Endodermal cell (in vitro differentiated cells): Measurements from ENCODE around the gene DNMBP. TPM values are rescaled to one million over a fixed set of nuclear protein-coding genes. Genes with fewer than 3 reads are reported as not detected.

Experiments used
- DNase-seq: peaks from one replicate; pipeline ENCODE4 v3.0.0-alpha.2; 2017
- H3K27ac ChIP-seq: 2 replicates; pipeline ENCODE4 v1.5.1; 2013; ENCODE audit warnings: mild to moderate bottlenecking, low read depth, low read length, moderate library complexity
- H3K27me3 ChIP-seq: 2 replicates; pipeline ENCODE4 v1.6.1; 2013; ENCODE audit warnings: mild to moderate bottlenecking, low read length, moderate library complexity; ENCODE audit not compliant: insufficient read depth, control insufficient read depth, poor library complexity, severe bottlenecking
- H3K36me3 ChIP-seq: 2 replicates; pipeline ENCODE4 v1.7.0; 2013; ENCODE audit warnings: mild to moderate bottlenecking, low read length, moderate library complexity; ENCODE audit not compliant: control insufficient read depth, insufficient read depth
- H3K4me1 ChIP-seq: one replicate; pipeline ENCODE4 v1.7.0; 2013; ENCODE audit warnings: low read length; ENCODE audit not compliant: control insufficient read depth, insufficient read depth
- H3K4me3 ChIP-seq: 2 replicates; pipeline ENCODE4 v1.5.1; 2013; ENCODE audit warnings: mild to moderate bottlenecking, low read length, moderate library complexity
- H3K9ac ChIP-seq: 2 replicates; pipeline ENCODE4 v1.6.1; 2013; ENCODE audit warnings: mild to moderate bottlenecking, low read length, moderate library complexity; ENCODE audit not compliant: poor library complexity, severe bottlenecking; ENCODE audit errors: extremely low read depth
- H3K9me3 ChIP-seq: 2 replicates; pipeline ENCODE4 v1.6.1; 2013; ENCODE audit warnings: mild to moderate bottlenecking, low read length, moderate library complexity; ENCODE audit not compliant: control insufficient read depth
- H3K27ac Mint-ChIP-seq: 2 replicates; pipeline ENCODE4 v1.8.0; 2020; ENCODE audit warnings: mixed read lengths
- H3K27me3 Mint-ChIP-seq: 2 replicates; pipeline ENCODE4 v1.8.0; 2021; ENCODE audit warnings: mild to moderate bottlenecking, mixed read lengths; ENCODE audit not compliant: insufficient read depth
- H3K36me3 Mint-ChIP-seq: 2 replicates; pipeline ENCODE4 v1.8.0; 2020; ENCODE audit warnings: low read depth, mixed read lengths
- H3K4me1 Mint-ChIP-seq: 2 replicates; pipeline ENCODE4 v1.8.0; 2020; ENCODE audit warnings: mixed read lengths
- H3K4me3 Mint-ChIP-seq: 2 replicates; pipeline ENCODE4 v1.8.0; 2020; ENCODE audit warnings: mild to moderate bottlenecking, moderate library complexity, mixed read lengths
- H3K9me3 Mint-ChIP-seq: 2 replicates; pipeline ENCODE4 v1.8.0; 2020; ENCODE audit warnings: mild to moderate bottlenecking, mixed read lengths
- CTCF ChIP-seq: fragments of 200-600 bp; sonication (generic); conservative IDR thresholded peaks from 2 replicates; pipeline ENCODE4 v1.5.0; 2021; ENCODE audit warnings: antibody characterized with exemption, mild to moderate bottlenecking
- WGBS, 2 experiments: methylation state at CpG; one replicate each; pipeline versions ENCODE4 v1.1.5 to v1.1.7; 2013; ENCODE audit warnings: missing lambda C conversion rate in 2 of 2, mixed read lengths in 1 of 2; ENCODE audit not compliant: insufficient coverage in 1 of 2, insufficient read length in 1 of 2; 5-methylcytosine and 5-hydroxymethylcytosine counted together
- total RNA-seq, 2 donors: library from RNA; stranded (reverse); fragmentation: NEBNext Ultra II Directional in 1 of 2; extraction: Animal tissue kit (Norgen Biotek cat#: 25700) in 1 of 2; gene quantifications; 2 replicates in 1 of 2; 3 replicates in 1 of 2; pipeline ENCODE4 v1.2.1, GENCODE V29; 2021

Gene DNMBP
- total RNA-seq, 2 donors from 2014 or later = 45.4 to 85.4 TPM

- Histone ChIP-seq H3K4me1 (peaks cover 10% of the 10 kb centered on the region), H3K4me3 (no peak overlapping the region), H3K27ac (no peak overlapping the region), H3K27me3 (no peaks in the 10 kb centered on the region), H3K9ac (no peak overlapping the region), H3K36me3 (no peaks in the 10 kb centered on the region), H3K9me3 (peaks cover 8% of the 10 kb centered on the region)
- H3K27ac Mint-ChIP-seq = peak overlapping the region; percentile 40
- 30 to 52% methylated on average over 1 of the region's 1 CpG for WGBS, 2 experiments
- peaks cover 3% of the 10 kb centered on the region for H3K36me3 Mint-ChIP-seq
- peaks cover 15% of the 10 kb centered on the region for H3K9me3 Mint-ChIP-seq
- H3K4me3 Mint-ChIP-seq = no peak overlapping the region
- peak; percentile 69 for DNase-seq
- peaks cover 31% of the 10 kb centered on the region for H3K4me1 Mint-ChIP-seq
- no peak for TF ChIP-seq CTCF
- no peaks in the 10 kb centered on the region for H3K27me3 Mint-ChIP-seq
Measured at GRCh38 chr10:100038561-100039071, 28.9 kb upstream of the DNMBP start.

DNA sequence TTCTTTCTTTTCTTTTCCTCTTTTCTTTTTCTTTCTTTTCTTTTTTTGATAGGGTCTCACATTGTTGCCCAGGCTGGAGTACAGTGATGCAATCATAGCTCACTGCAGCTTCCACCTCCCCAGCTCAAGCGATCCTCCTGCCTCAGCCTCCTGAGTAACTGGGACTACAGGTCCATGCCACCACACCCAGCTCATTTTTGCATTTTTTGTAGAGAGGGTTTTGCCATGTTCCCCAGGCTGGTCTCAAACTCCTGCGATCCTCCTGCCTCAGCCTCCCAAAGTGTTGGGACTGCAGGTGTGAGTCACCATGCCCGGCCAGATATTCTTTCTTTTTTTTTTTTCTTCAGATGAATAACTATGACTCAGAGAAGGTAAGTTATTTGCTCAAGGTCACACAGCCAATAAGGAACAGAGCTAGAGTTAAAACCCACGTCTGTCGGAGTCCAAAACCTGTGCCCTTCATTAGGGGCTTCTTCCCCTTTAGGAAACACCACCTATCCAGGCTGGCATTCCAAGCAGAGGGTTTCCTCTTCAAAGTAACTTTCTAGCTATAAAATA lies 28.1 kb upstream of the DNMBP start:
- no peak overlapping the region for H3K27ac Mint-ChIP-seq
- no peak overlapping the region for H3K27ac ChIP-seq

DNA sequence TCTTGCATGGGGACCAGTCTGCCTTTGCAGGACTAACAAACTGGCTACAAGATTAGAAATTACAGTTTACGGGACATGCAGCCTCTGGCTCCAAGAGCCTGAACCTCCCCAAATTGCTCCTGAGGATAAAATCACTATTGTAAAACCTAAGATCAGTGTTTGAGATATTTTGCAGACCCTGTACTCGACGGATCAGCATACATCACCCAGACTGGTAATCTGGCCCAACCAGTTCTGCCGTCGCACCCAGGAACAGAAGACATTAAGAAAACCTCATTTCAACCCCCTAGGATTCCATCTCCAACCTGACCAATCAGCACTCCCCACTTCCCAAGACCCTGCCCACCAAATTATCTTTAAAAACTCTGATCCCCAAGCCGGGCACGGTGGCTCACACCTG lies 27.1 kb upstream of the DNMBP start:
- Histone ChIP-seq H3K4me1 (peaks cover 10% of the 10 kb centered on the region), H3K27me3 (no peaks in the 10 kb centered on the region), H3K36me3 (no peaks in the 10 kb centered on the region), H3K9ac (no peak overlapping the region), H3K27ac (no peak overlapping the region), H3K9me3 (peaks cover 26% of the 10 kb centered on the region), H3K4me3 (no peak overlapping the region)
- peak; percentile 20 for DNase-seq
- Mint-ChIP-seq H3K9me3 (peaks cover 32% of the 10 kb centered on the region), H3K36me3 (peaks cover 3% of the 10 kb centered on the region), H3K27ac (peak overlapping the region; percentile 84), H3K4me1 (peaks cover 31% of the 10 kb centered on the region), H3K4me3 (no peak overlapping the region), H3K27me3 (no peaks in the 10 kb centered on the region)
- no peak for TF ChIP-seq CTCF
- 89 to 93% methylated on average over 1 to 7 of the region's 7 CpGs for WGBS, 2 experiments

More for the DNA sequence above, 28.1 kb upstream of the DNMBP start:
- Histone ChIP-seq H3K9ac (no peak overlapping the region), H3K27me3 (no peaks in the 10 kb centered on the region), H3K36me3 (no peaks in the 10 kb centered on the region), H3K4me3 (no peak overlapping the region), H3K9me3 (peaks cover 16% of the 10 kb centered on the region), H3K4me1 (peaks cover 10% of the 10 kb centered on the region)
- Mint-ChIP-seq H3K9me3 (peaks cover 22% of the 10 kb centered on the region), H3K27me3 (no peaks in the 10 kb centered on the region), H3K36me3 (peaks cover 3% of the 10 kb centered on the region), H3K4me3 (no peak overlapping the region), H3K4me1 (peaks cover 31% of the 10 kb centered on the region)
- no peak for TF ChIP-seq CTCF
- 91 to 100% methylated on average over 3 to 5 of the region's 5 CpGs for WGBS, 2 experiments
- no peak for DNase-seq
